Measurements from ENCODE around the gene ZNF106.

The ZNF106 gene

DNA sequence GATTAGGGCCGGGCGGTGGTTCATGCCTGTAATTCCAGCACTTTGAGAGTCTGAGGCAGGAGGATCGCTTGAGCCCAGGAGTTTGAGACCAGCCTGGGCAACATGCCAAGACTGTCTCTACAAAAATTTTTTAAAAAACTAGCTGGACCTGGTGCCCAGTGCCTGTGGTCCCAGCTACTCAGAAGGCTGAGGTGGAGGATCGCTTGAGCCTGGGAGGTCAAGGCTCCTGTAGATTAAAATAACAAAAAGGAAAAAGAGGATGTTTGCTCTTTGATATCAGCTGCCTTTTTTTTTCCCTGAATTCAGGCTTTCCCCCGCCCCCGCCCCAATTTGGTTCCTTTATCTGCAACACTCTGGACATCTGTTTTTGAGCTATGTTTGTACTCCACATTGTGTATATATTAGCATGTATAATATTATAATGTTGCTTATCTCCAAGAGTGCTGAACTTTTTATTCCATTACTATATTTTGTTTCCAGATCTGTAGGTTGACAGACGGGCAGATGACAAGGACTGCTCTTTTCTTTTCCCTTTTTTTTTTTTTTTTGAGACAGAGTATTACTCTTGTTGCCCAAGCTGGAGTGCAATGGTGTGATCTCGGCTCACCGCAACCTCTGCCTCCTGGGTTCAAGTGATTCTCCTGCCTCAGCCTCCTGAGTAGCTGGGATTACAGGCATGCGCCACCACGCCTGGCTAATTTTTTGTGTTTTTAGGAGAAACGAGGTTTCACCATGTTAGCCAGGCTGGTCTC is 9.1 kb upstream of the ZNF106 start:
- H3K4me1 ChIP-seq (ENCODE audit: control insufficient read depth, insufficient read depth, low read length) = peaks cover 5% of the 10 kb centered on the region
- no peaks in the 10 kb centered on the region for H3K36me3 ChIP-seq (ENCODE audit: control insufficient read depth, insufficient read depth, low read length)
- no peaks in the 10 kb centered on the region for H3K27me3 ChIP-seq (ENCODE audit: control insufficient read depth, insufficient read depth, low read length)
- H3K4me3 ChIP-seq (ENCODE audit: low read depth, low read length) = no peak overlapping the region
- H3K9ac ChIP-seq (ENCODE audit: low read depth, low read length) = no peak overlapping the region
- H3K9me3 ChIP-seq (ENCODE audit: control insufficient read depth, insufficient read depth, low read length) = no peaks in the 10 kb centered on the region

- no peak overlapping the region for H3K4me3 ChIP-seq (ENCODE audit: low read depth, low read length)
- no peaks in the 10 kb centered on the region for H3K36me3 ChIP-seq (ENCODE audit: control insufficient read depth, insufficient read depth, low read length)
- no peaks in the 10 kb centered on the region for H3K27me3 ChIP-seq (ENCODE audit: control insufficient read depth, insufficient read depth, low read length)
- H3K4me1 ChIP-seq (ENCODE audit: control insufficient read depth, insufficient read depth, low read length) = peaks cover 5% of the 10 kb centered on the region
- H3K9ac ChIP-seq (ENCODE audit: low read depth, low read length) = no peak overlapping the region
- no peaks in the 10 kb centered on the region for H3K9me3 ChIP-seq (ENCODE audit: control insufficient read depth, insufficient read depth, low read length)
These were observed 7.5 kb upstream of the ZNF106 start for GRCh38 chr15:42498212-42499068.

DNA sequence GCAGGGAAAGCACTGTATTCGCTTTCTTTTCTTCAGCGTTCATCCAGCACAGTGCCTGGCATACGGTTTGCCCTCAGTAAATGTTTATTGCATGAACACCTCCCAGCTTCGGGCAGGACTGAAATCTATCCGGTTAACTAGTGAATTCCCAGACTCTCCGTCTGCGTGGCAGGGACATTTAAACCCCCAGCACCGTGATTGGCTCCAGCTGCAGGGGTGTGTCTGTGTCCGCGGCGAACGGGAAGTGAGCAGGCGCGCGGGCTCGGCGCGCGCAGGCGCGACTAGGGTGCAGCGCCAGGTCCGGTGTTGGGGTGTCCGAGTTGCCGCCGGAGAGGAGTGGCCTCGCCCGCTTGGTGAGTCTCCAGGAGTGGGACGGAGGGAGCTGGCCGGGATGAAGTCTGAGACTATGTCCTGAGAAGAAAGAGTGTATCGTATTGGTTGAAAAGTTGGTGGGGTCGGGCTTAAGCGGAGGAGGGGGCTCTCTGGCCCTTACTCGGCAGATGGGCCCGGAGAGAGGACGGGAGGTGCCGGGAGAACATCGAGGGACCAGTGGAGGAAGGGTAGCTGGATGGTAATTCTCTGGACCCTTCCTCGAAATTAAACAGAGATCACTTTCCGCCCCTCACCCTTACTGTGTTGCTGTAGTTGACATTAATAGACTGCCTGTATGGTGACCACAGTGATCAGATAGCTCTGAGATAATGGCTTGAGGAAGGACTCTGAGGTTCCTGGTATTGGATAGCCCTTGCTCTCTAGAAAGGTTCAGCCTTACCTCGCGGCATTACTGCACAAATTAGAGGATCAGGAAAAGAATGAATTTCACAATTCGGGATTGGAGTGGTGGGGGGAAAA is 4.6 kb upstream of the ZNF106 start, which contains the start of gene SNAP23:
Gene SNAP23 (plus strand): TSS at position 274 of the 852 bp plus-strand sequence. CDS start 16,213 bp downstream, outside the sequence.
- Histone ChIP-seq H3K36me3 (ENCODE audit: control insufficient read depth, insufficient read depth, low read length) (no peaks in the 10 kb centered on the region), H3K4me1 (ENCODE audit: control insufficient read depth, insufficient read depth, low read length) (peaks cover 8% of the 10 kb centered on the region), H3K9ac (ENCODE audit: low read depth, low read length) (peak within 1 kb of the TSS; percentile 63), H3K4me3 (ENCODE audit: low read depth, low read length) (peak within 1 kb of the TSS; percentile 97), H3K27me3 (ENCODE audit: control insufficient read depth, insufficient read depth, low read length) (no peaks in the 10 kb centered on the region), H3K9me3 (ENCODE audit: control insufficient read depth, insufficient read depth, low read length) (no peaks in the 10 kb centered on the region)

DNA sequence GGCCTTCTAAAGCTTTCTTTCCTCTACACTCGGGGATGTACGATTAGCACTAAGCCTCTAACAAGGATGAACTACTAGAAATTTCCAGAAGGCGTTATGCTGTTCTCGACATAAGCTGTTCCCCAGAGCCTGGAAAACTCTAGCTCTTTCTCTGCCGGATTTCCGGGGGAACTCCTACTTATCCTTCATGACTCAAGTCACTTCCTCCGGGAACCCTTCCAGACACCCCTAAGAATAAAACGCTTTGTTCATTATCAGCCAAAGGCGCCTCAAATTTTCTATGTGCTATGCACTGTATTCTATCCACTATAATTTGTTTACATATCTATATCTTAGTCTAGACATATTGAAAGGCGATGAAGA is 4.0 kb upstream of the ZNF106 start:
- Histone ChIP-seq H3K4me1 (ENCODE audit: control insufficient read depth, insufficient read depth, low read length) (peaks cover 8% of the 10 kb centered on the region), H3K9ac (ENCODE audit: low read depth, low read length) (peak overlapping the region; percentile 63), H3K36me3 (ENCODE audit: control insufficient read depth, insufficient read depth, low read length) (no peaks in the 10 kb centered on the region), H3K9me3 (ENCODE audit: control insufficient read depth, insufficient read depth, low read length) (no peaks in the 10 kb centered on the region), H3K27me3 (ENCODE audit: control insufficient read depth, insufficient read depth, low read length) (no peaks in the 10 kb centered on the region), H3K4me3 (ENCODE audit: low read depth, low read length) (peak overlapping the region; percentile 97)

DNA sequence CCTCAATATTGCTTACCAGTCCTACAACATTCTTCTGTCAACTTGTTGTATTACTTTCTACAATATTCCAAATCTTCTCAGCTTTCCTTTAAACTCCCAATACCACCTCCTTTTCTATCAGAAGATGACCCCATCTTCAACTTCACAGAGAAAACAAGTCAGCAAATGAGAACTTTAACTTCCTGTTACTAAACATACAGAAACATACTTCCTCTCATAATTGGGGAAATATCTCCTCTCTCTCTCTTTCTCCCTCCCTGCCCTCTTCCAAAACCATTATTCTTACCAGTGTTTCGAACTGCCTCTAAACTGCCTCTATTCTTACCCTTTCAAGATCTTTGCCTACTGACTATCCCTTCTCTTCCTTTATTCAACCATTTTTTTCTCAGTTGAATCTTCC is 2.7 kb upstream of the ZNF106 start:
- Histone ChIP-seq H3K9me3 (ENCODE audit: control insufficient read depth, insufficient read depth, low read length) (no peaks in the 10 kb centered on the region), H3K4me1 (ENCODE audit: control insufficient read depth, insufficient read depth, low read length) (peaks cover 7% of the 10 kb centered on the region), H3K9ac (ENCODE audit: low read depth, low read length) (no peak overlapping the region), H3K27me3 (ENCODE audit: control insufficient read depth, insufficient read depth, low read length) (no peaks in the 10 kb centered on the region), H3K36me3 (ENCODE audit: control insufficient read depth, insufficient read depth, low read length) (no peaks in the 10 kb centered on the region), H3K4me3 (ENCODE audit: low read depth, low read length) (no peak overlapping the region)

DNA sequence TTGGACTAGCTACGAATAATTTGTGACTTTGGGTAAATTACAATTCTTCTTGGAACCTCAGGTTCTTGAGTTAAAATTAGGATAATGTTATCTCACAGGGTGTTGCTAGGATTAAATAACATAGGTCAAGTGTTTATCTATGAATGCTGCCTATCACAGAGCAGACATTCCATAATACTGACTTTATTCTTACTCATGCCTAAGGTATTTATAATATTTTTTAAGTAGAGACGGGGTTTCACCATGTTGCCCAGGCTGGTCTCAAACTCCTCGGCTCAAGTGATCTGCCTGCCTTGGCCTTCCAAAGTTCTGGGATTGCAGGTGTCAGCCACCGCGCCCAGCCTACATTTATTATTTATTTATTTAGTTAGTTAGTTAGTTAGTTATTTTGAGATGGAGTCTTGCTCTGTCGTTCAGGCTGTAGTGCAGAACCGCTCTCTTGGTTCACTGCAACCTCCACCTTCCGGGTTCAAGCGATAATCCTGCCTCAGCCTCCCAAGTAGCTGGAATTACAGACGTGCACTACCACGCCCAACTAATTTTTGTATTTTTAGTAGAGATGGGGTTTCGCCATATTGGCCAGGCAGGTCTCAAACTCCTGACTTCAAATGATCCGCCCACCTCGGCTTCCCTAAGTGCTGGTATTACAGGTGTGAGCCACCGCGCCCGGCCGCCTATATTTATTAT is 741 bp upstream of the ZNF106 start:
- peaks cover 3% of the 10 kb centered on the region for H3K4me1 ChIP-seq (ENCODE audit: control insufficient read depth, insufficient read depth, low read length)
- no peaks in the 10 kb centered on the region for H3K9me3 ChIP-seq (ENCODE audit: control insufficient read depth, insufficient read depth, low read length)

DNA sequence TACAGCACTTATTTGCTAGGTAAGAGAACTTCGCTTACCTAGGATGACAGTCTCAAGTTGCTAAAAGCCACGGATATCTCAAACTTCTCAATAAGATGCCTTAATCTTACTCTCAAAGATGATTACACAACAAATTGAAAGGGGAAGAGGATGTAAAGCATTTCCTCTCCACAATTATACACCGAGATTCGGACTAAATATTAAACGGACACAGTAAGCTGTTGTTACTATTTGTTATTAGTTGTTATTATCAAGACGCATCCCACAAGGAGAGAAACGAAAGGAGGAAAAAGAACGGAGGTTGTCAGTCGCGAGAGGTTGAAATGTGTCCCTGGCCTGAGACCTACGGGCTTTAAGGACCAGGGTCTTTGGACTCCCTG is 660 bp downstream of the ZNF106 start:
- Histone ChIP-seq H3K9ac (ENCODE audit: low read depth, low read length) (peak overlapping the region; percentile 97), H3K4me1 (ENCODE audit: control insufficient read depth, insufficient read depth, low read length) (peaks cover 3% of the 10 kb centered on the region), H3K27me3 (ENCODE audit: control insufficient read depth, insufficient read depth, low read length) (no peaks in the 10 kb centered on the region), H3K9me3 (ENCODE audit: control insufficient read depth, insufficient read depth, low read length) (no peaks in the 10 kb centered on the region), H3K4me3 (ENCODE audit: low read depth, low read length) (peak overlapping the region; percentile 94), H3K36me3 (ENCODE audit: control insufficient read depth, insufficient read depth, low read length) (no peaks in the 10 kb centered on the region)

More for the DNA sequence above, 741 bp upstream of the ZNF106 start:
- H3K4me3 ChIP-seq (ENCODE audit: low read depth, low read length) = peak overlapping the region; percentile 94
- no peaks in the 10 kb centered on the region for H3K36me3 ChIP-seq (ENCODE audit: control insufficient read depth, insufficient read depth, low read length)
- no peaks in the 10 kb centered on the region for H3K27me3 ChIP-seq (ENCODE audit: control insufficient read depth, insufficient read depth, low read length)
- H3K9ac ChIP-seq (ENCODE audit: low read depth, low read length) = peak overlapping the region; percentile 97

- Histone ChIP-seq H3K9ac (ENCODE audit: low read depth, low read length) (no peak overlapping the region), H3K4me3 (ENCODE audit: low read depth, low read length) (no peak overlapping the region), H3K9me3 (ENCODE audit: control insufficient read depth, insufficient read depth, low read length) (no peaks in the 10 kb centered on the region), H3K4me1 (ENCODE audit: control insufficient read depth, insufficient read depth, low read length) (no peaks in the 10 kb centered on the region), H3K36me3 (ENCODE audit: control insufficient read depth, insufficient read depth, low read length) (no peaks in the 10 kb centered on the region), H3K27me3 (ENCODE audit: control insufficient read depth, insufficient read depth, low read length) (no peaks in the 10 kb centered on the region)
These were observed 7.3 kb downstream of the ZNF106 start for GRCh38 chr15:42483677-42484076.

DNA sequence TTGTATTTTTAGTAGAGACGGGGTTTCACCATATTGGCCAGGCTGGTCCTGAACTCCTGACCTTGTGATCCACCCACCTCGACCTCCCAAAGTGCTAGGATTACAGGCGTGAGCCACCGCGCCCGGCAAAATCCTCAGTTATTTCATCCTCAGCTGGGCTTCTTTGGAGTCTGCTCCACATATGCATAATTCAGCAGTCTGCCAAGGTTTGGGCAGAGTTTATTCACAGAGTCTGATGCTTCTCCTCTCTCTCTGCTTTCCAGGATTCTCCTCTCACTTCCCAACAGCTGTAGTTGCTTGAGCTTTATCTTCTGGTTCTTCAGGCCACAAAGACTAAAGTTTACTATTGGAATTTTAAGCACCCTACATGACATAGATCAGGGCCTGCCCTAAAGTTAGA is 8.2 kb downstream of the ZNF106 start:
- no peak overlapping the region for H3K9ac ChIP-seq (ENCODE audit: low read depth, low read length)
- H3K36me3 ChIP-seq (ENCODE audit: control insufficient read depth, insufficient read depth, low read length) = no peaks in the 10 kb centered on the region
- H3K9me3 ChIP-seq (ENCODE audit: control insufficient read depth, insufficient read depth, low read length) = no peaks in the 10 kb centered on the region
- H3K4me1 ChIP-seq (ENCODE audit: control insufficient read depth, insufficient read depth, low read length) = no peaks in the 10 kb centered on the region
- no peaks in the 10 kb centered on the region for H3K27me3 ChIP-seq (ENCODE audit: control insufficient read depth, insufficient read depth, low read length)
- H3K4me3 ChIP-seq (ENCODE audit: low read depth, low read length) = no peak overlapping the region

DNA sequence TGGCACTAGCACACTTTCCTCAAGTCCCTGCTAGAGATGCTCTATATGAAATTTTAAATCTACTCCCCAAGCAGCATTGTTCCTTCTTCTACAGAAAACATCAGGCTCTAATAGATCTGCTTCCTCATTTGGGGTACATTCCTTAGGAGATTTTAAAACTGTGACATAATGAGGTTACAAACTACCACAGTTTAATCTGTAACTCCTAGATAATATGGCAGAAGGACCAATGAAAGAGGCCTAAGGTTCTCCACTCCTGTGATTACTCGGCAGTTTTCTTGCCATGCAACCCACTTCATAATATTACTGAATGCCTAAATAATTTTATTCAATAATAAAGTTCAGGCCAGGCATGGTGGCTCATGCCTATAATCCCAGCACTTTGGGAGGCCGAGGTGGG is 16.1 kb downstream of the ZNF106 start:
- Histone ChIP-seq H3K9ac (ENCODE audit: low read depth, low read length) (no peak overlapping the region), H3K27me3 (ENCODE audit: control insufficient read depth, insufficient read depth, low read length) (no peaks in the 10 kb centered on the region), H3K9me3 (ENCODE audit: control insufficient read depth, insufficient read depth, low read length) (no peaks in the 10 kb centered on the region), H3K36me3 (ENCODE audit: control insufficient read depth, insufficient read depth, low read length) (no peaks in the 10 kb centered on the region), H3K4me3 (ENCODE audit: low read depth, low read length) (no peak overlapping the region), H3K4me1 (ENCODE audit: control insufficient read depth, insufficient read depth, low read length) (no peaks in the 10 kb centered on the region)

GRCh38 chr15:42471002-42471401 is 19.9 kb downstream of the ZNF106 start:
- Histone ChIP-seq H3K4me3 (ENCODE audit: low read depth, low read length) (no peak overlapping the region), H3K9ac (ENCODE audit: low read depth, low read length) (no peak overlapping the region), H3K9me3 (ENCODE audit: control insufficient read depth, insufficient read depth, low read length) (no peaks in the 10 kb centered on the region), H3K27me3 (ENCODE audit: control insufficient read depth, insufficient read depth, low read length) (no peaks in the 10 kb centered on the region), H3K4me1 (ENCODE audit: control insufficient read depth, insufficient read depth, low read length) (no peaks in the 10 kb centered on the region), H3K36me3 (ENCODE audit: control insufficient read depth, insufficient read depth, low read length) (no peaks in the 10 kb centered on the region)
